CD1c-positive myeloid dendritic cell (primary cell): Measurements from ENCODE around the gene KLK12.
"Not testable (repeated sequence)": the region's sequence is repeated elsewhere in the genome, so short reads cannot be mapped to it uniquely, and the experiment has no call there.

Experiments used
- DNase-seq: peaks from one replicate; pipeline ENCODE4 v3.0.0-alpha.2; 2016; ENCODE audit errors: extremely low spot score

Gene KLK12

DNA sequence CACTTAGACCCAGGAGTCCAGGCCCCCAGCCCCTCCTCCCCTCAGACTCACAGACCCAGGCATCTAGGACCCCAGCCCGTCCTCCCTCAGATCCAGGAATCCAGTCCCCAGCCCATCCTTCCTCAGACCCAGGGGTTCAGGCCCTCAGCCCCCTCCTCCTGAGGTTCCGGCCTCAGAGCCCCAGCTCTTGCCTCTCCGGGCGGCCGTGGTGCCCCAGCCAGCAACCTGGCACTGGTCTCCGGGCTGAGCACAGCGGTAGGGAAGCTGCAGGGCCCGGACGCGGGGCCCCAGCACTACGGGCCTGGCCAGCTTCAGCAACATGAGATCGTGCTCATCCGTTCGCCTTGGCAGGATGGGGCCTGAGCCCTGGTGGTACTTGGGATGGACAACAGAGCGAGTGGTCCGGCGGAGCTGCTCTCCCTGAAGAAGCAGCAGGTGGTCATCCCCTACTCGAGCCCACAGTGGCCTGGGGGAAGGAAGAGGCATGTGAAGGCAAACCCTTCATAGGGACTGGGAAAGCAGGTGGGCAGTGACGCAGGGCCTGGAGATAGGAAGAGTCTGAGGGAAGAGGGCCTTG, 19.0 kb downstream of the KLK12 start:
- no peak for DNase-seq

DNA sequence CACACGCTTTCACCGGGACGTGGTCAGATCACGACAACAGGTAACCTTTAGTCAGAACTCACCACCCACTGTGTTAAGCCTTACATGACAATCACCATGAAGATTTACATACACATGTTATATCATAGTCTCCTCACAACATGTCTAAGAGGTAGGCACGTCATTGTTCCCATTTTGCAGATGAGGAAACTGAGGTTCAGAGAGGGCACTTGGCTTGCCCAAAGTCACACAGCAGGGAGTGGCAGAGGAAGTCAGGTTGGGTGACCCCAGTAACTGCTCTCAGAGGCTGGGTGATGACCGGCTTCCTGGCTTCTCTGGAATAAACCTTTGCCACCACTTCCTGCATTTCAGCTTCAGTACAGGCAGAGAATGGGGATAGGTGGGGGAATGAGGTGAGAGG, 20.6 kb downstream of the KLK12 start:
- no peak for DNase-seq

DNA sequence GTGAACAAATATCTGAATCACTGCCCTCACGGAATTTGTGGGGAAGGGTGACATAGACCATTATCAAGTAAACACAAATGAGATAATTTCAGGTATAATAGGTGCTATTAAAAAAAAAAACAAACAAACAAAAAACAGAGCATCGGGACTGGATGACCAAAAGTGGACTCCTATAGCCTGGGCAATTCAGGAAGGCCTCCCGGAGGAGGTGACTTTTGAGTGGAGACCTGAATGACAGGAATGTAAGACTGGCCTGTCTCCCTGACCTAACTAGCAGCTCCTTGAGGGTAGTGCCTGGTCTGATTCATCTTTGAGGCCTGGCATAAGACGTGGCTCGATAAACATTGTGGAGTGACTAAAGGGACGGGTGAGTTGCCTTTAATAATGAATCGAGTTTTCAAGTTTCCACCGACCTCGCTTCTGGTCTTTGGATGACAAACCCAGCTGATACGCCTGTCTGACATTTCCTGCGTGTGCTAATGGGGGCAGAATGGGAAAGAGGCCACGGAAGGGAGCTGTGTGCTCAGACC, 22.1 kb downstream of the KLK12 start:
- no peak for DNase-seq

DNA sequence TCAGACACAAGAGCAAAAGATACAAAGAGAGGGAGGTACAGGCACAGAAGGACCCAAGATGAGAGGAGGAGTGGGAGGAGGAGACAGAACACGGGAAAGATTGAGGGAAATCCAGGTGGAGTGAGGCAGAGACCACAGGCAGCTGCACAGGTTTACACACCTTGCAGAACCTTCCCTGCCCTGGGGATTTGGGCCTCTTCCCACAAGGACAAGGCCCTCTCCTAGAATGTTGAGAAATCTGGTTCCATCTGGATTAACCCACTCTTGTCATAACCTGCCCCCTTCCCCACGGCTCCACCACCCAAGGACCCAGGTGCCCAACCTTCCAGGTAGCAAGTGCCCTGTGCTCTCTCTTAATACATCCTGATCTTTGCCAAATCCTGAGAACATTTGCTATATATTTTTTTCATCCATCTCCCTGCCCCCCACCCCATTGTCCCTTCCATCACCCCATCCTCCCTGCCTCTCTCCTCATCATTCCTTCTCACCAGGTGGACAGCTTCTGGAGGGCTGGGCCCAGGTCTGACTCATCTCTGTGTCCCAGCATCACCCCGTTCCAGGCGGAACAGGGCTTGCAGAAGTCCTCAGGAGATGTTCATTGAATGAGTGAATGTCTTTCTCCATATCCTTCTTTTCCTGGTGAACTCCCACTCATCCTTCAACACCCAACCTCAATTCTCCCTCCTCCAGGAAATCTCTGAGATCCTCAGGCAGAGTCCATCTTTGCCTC, 24.6 kb downstream of the KLK12 start:
- no peak for DNase-seq

DNA sequence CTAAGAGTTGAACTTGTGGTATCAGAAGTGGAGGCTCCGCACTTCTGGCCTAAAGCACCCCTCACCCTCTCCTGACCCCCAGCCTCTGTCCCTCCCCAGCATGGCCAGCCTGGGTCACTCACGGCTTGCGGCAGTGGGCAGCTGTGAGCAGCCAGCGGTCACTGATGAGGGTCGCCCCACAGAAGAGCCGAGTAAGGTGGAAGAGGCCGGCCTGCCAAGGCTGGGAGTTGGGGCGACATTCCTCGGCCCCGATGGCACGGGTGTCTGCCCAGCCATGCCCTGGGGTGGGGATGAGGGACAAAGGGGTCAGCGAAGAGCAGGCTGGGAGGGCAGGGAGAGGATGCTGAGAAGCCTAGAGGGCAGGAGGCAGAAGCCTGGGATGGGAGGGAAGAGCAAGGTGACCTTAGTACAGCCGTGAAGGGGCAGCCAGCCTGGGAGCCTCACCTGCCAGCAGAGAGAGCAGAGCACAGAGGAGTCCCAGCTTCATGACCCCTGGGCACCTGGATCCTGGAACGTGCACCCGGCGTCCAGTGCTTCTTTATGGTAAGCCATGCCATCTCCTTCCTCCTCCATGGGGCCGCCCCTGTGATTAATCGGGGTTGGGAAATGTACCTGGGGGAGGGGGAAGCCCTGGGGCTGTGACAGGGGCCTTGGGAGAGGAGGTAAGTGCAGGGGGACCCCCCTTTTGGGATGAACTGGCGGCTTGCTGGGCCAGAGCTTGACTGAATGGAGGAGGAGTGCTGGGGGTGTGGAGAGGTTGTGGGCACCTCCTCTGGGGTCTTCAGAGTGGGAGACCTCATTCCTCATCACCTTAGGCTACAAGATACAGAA, 25.5 kb downstream of the KLK12 start:
- no peak for DNase-seq

- DNase-seq, result no peak
Observed at GRCh38 chr19:51007488-51007887, 27.3 kb downstream of the KLK12 start.

- DNase-seq, result no peak
Observed at GRCh38 chr19:51006406-51006805, 28.4 kb downstream of the KLK12 start.

- DNase-seq, result no peak
Observed at GRCh38 chr19:51005248-51005647, 29.6 kb downstream of the KLK12 start.

- no peak for DNase-seq
Observed at GRCh38 chr19:51003316-51003715, 31.5 kb downstream of the KLK12 start.

DNA sequence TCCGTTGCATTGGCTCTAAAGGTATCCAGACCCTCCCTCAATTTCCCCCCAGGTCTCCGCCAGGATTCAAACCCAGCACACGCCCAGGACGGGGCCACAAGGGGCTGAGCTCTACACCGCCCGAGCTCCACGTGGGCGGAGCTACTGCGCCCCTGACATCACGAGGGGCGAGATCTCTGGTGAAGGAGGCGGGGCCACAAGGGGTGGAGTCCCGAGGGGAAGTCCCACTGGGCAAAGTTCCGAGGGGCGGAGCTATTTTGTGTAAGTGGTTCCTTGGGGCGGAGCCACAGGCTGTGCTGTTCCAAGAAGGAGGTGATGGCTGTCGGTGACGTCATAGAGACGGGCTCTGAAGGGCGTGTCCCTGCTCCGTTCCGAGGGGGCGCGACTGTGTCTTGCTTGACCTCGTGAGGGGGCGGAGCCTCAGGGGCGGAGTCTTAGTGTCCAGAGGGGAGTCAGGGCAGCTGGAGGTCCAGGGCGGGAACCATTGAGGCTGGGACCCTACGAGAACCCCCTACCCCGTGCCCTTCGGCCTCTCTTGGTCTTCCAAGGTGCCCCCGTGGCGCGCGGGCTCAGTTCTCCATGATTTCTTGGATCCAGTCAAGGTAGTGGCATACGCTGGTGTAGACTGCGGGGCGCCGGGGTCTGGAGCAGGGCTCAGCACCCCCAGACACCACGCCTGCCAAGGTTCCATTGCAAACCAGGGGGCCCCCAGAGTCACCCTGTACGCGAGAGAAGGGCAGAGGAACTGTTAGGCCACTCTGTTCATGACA, 32.1 kb downstream of the KLK12 start:
- DNase-seq, result peak; percentile 14

DNA sequence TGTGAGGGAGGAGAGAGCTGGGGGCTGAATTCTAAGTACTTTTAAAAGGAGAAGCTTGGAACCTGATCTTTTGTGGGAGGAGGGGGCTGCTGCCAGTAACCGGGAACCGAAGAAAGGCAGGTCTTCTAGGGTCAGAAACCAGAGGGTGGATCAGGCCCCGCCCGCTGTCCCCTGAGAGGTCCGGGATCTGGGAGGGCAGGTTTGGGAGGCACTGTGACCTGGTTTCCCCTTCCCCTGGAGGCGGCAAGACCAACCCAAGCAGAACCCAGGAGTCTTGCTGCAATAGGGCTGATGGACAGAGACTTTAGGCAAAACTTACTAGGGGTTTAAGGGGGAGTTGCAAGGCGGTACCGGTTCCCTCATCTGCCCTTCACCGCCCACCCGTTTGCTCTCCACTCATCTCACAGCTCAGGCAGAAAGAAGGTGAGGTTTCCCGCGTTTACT, 32.7 kb downstream of the KLK12 start:
- no peak for DNase-seq

DNA sequence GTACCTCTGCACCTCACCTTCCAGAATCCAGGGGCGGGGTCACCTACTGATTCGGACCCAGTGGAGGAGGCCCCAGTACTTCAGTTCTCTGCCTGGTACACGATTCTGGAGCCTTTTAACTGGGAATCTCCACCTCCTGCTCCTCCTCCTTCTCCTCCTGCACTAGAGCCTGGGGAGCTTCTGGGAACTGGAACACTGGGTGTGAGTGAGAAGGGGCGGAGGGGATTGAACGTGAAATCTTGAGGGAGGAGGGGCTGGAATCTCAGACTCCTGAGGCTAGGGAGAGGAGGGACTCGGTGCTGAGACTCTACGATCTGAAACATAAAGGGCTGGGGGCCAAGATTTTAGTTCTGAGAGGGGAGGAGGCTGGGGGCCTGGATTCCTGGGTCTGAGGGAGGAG, 33.3 kb downstream of the KLK12 start, which contains the start of gene KLK8:
Gene KLK8 (minus strand): TSS at position 90 of the 400 bp plus-strand sequence. CDS start 437 bp downstream, outside the sequence.
- no peak for DNase-seq

GRCh38 chr19:51000981-51001380, 33.8 kb downstream of the KLK12 start:
- no peak for DNase-seq

DNA sequence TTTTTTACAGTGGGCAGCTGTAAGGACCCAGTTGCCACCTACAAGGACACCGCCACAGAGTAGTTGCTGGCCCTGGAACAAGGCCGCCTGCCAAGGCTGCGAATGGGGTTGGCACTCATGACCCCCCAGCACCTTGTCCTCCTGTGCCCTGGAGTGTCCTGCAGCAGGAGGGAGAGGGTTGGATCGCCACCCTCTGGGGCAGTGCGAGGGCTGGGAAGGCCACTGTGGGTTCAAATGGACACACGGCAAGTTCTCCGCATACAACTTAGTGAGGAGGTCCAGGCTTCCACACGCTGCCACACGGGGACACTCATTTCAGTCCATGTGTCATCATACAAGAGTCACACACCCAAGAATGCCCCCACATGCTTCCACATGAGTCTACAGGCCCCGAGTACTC, 34.4 kb downstream of the KLK12 start:
- no peak for DNase-seq

DNA sequence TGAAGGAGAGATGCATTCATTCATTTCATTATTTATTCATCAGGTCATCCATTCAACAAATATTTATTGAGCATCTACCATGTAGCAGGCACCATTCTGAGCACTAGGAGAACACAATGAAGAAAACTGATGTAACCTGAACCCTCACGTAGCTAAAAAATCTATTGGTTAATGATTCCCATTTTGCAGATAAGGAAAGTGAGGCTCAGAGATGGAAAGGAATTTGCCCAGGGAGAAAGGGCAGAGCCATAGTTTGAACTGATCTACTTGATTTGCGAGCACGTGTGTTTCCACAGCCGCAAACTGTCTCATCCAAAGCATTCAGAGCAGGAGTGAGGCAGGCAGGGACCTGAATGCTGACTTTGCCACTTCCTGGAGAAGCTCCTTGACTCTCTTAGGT, 36.1 kb downstream of the KLK12 start:
- DNase-seq, result no peak

GRCh38 chr19:50998061-50998460, 36.7 kb downstream of the KLK12 start:
- no peak for DNase-seq

DNA sequence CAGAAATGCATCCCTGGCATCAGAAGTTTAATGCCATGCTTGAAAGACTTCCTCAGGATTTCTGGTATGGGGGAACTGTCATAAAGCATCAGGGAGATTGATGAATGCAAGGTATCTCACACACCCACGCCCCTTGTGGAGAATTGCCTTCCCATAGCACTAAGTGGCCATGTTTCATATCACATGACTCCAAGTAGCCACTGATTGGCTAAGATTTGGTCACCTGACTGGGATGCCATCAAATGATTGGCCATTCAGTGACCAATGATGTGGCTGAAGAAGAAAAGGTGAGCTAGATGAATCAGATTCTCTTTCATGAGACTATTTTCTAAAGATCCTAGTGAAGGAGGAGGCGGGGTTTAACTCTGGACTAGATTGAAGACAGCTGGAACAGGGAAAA, 40.7 kb downstream of the KLK12 start:
- DNase-seq, result no peak

DNA sequence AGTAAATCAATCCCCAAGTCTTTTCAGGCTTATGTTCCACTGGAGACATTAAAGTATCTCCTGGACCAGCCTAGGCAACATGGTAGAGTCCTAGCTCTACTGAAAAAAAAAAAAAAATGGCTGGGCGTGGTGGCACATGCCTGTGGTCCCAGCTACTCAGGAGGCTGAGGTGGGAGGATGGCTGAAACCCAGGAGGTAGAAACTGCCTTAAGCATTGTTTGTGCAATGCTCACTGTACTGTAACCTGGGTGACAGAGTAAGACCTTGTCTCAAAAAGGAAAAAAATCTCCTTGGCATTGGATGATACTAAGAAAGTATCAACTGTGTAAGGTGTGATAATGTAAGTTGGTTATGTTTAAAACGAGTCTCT, 42.2 kb downstream of the KLK12 start:
- DNase-seq, result no peak

GRCh38 chr19:50984416-50984815, 50.4 kb downstream of the KLK12 start:
- DNase-seq, result not testable (repeated sequence)

DNA sequence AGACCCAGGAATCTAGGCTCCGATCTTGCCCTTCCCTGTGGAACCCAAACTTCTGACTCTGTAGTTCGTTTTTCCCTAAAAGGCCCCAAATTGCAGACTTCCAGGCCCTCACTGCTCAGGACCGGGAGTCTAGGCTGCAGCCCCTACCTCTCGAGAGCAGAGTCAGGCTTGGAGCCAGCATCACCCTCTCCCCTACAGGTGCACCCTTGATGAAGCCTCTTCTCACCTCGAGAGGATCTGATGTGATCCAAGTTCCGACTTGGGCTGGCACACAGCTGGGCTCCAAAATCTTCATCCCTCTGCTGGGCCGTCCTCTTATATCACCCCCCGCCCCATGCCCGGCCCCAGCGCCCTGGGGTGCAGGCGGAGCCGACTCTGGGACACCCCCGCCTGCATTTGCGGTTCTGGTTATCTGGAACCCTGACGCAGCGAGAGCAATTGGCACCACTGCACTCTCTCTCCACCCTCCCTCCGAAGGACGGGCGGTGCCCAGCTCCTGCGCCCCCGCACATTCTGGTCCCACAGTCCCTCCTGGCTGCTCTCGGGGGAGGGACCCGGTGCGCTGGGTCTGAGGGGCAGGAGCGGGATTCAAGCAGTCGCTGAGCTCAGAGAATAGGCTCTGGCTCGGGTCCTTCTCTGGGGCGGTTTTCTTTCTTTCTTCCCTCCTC, 51.0 kb downstream of the KLK12 start, which contains the start of gene KLK7:
Gene KLK7 (minus strand): TSS at position 293 of the 668 bp plus-strand sequence. CDS start 1,518 bp downstream, outside the sequence.
- DNase-seq, result peak; percentile 14

- no peak for DNase-seq
Observed at GRCh38 chr19:50982186-50982585, 52.6 kb downstream of the KLK12 start.
